NCI-H1694 (cell line): ENCODE results near the gene FGF18.

Source experiments
- DNase-seq: peaks from one replicate; lab custom pipeline; 2025; lab: John Stamatoyannopoulos, UW

FGF18 gene

DNA sequence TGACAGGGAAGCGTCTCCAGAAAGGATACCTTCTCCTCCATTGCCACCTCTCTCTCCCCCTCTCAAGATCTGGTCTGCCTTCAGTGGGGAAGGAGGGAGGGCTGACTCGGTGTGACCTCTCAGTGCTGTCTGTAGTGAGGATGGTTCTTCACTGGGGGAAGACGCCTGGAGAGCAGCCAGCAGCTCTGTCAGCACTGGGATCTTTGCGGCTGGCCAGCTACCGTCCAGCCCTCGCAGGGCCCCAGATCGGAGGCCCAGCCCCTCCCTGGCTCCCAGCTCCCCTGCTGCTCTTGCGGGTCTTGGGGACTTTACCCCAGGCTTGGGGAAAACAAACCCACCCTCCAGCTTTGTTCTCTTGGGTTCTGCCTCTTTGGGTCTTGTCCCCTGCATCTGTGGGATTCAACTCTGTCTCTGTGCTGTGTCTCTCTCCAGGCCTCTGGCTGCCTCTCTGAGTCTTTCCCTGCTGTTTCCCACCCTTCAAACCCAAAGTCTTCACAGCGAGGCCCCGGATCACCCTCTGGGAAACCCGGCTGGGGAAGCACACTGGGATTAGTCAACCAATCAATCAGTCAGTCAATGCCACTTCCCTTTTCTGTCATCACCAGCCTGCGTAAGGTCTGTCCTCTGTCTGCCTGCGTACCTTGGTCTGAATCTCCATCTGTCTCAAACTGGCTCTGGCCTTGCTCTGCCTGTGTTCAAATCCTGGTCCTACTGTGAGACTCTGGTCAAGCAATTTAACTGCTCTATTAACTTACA lies 23.0 kb downstream of the FGF18 start:
- no peak for DNase-seq

DNA sequence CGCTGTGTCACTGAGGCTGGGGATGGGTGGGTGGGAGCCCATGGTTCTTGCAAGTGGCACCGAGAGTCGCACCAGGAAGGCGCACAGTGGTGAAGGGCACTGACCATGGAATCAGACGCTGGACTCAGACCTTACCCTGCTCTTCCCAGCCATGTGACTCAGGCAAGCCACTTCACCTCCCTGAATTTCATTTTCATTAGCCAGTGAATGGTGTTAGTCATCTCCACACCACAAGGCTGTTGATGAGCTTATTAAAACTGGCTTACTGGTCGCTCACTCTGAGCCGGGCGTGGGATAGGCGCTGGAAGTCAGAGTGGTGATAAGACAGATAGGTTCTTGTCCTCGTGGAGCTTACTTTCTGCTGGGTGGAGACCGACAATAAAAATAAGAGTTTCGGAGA lies 25.1 kb downstream of the FGF18 start:
- DNase-seq, result no peak

DNA sequence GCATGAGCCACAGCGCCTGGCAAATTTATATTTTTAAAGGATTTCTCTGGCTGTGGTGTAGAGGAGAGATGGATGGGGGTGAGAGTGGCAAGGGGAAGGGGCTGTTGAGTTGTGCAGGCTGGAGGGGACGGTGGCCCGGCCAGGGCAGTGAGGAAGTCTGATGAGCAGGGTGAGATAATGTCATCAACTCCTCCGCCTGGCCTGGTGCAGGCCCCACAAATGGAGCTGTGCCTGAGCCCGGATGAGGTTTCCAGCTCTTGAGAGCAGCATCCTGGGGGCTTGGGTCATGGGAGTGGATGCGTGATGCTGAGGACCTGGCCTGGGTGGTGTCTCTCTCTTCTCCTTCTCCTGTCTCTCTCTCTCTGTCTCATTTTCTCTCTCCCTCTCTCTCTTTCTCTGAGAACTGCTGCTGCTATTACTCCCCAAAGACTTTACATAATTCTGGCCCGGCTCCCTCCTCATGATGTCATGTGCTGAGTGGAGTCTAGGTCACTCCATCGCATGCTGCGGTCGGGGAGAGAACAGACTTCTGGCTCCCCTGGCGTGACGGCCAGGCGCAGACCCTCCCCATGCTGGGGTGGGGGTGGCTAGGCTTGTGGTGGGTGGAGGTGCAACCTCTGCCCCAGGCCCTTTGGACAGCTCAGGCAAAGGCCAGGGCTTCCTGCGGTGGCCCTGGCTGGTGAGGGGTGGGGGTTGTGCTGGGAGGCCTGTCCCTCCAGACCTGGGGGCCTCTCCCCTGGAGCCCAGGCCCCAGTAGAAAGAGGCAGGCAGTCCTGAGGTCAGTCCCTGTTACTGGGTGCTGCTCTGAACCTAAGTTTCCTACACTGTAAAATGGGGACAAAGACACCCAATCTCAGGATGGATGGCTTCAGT lies 26.4 kb downstream of the FGF18 start:
- DNase-seq, result no peak

DNA sequence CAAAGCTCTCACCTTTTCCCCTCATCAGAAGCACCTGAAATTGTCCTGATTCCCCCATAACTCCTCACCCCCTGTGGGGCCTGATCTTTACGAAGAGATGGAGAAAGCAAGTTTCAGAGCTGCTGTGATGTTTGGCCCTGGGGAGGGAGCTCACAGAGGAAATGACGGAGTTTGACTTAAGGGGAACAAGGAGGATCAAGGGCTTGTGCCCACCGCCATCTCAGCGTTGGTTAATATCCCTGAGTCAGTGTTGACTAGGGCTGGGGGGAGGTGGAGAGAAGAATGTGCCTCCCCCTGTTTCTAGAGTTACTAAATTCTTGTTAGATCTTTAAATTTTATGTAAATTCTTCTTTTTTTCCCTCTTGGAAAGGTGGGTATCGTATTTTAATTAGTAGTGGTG lies 27.8 kb downstream of the FGF18 start:
- DNase-seq, result no peak

DNA sequence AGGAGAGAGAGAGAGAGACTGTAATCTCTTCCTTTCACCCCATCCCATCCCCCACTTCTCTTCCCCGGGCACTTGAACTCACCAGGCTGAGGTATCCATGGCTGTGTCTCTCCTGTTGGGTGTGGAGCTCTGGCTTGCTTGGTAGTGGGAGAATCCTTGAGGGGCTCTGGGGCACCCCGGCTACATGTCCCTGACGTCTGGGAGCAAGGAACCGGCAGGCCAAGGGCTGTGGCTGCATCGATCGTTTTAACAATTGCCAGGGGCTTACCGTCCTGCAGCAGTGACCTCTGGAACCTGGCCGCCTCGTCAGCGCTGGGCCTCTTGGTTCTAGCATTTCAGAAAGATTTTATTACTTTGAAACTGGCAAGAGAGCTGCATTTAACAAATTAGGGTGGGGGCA lies 30.0 kb downstream of the FGF18 start:
- DNase-seq, result no peak

DNA sequence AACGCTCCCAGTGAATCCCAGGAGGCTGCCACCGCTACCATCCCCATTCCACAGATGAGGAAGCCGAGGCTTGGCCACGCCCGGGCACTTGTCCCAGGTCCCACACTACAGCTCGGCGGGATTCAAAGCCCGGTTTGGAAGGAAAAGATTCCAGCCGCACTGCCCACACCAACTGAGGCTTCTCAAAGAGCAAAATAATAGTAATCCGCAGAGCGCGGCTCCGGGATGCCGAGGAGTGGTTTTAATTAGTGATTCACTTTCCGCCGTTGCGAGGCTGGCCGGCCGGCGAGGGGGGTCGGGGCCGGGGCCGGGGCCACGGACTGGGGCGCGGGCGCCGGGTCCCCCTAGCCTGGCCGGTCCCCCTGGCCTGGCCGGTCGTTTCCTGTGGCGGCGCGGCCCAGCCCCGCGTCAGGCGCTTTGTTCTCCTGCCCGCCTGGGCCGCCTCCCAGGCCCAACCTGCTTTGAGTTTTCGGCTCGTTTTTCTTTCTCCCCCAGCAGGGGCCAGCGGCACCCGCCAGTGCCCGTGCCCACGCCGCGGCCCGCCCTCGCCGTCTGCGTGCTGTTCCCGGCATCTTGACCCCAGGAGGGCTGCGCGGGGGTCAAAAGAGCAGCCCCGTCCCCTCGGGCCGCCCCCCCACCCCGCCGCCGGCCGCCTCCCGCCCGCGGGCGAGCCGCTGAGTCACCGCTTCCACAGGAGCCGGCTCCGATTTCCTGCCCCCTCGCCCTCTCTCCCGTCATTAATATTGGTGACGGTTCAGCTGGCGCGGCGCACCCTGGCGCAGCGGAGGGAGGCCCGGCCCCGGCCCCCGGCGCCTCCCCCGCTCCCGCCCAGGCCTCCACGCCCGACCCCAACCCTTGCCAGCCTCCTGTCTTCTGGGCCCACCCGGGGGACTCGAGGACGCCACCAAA lies 31.2 kb downstream of the FGF18 start:
- no peak for DNase-seq

DNA sequence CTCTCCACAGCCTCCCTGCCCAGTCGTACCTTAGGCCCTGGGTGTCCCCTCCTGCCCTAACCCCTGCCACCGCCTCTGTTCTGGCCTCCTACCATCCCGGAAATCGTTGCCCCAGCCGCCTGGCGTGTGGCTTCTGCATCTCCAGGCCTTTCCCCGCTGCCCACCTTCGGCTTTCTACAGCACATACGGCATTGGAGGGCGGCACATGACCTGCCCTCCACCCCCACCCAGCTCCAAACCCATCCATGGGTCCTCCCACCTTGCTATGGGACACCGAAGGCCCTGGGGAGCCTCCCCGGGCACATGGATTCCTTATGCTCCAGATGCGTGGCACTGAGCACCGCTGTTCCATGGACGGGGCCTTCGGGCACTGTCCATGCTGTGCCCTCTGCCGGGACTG lies 32.0 kb downstream of the FGF18 start:
- no peak for DNase-seq

DNA sequence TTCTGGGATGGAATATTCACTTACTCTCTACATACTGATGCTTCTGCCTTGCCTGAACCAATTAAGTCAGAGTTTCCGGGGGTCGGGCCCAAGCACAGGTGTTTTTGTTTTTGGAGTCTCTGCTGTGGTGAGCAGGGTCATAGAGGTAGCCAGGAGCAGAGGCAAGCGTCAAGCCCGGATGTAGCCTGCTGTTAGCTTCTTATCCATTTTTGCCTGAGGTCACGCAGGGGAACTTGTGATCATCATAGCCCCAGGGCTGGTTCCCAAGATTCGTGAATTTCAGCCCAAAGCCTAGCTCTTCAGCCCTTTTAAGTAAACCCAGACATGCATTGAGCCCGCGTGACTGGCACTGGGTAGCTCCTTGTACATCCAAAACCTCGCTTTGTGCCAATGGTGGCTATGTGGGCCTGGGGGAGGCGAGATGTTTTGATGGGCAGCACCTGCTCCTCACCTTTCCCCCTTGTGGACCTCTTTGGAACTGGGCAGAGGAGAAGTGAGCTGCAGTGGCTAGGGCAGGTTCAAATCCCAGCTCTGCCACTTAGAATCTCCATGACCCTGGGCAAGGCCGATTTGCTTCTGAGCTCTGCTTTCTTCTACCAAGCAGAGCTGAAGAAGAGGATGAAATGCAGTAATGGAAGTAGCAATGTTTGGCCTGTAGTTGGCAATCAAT lies 33.7 kb downstream of the FGF18 start:
- DNase-seq, result no peak

DNA sequence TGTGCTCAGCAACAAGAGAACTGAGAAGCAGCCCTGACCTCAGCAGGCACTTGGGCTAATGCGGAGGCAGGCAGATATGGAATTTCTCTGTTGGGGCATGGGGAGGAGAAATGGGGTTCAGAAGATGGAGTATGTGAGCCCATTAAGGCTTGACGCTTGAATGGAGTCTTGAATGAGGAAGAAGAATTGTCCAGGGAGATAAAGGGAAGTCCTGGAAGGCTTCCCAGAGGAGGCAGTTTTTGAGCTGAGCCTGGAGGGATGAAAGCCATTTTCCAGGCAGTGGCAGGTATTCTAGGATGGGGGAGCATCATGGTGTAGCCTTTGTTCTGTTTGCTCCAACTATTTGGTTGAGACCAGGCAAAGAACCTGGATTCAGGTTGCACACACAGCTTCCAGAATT lies 34.5 kb downstream of the FGF18 start:
- DNase-seq, result no peak

DNA sequence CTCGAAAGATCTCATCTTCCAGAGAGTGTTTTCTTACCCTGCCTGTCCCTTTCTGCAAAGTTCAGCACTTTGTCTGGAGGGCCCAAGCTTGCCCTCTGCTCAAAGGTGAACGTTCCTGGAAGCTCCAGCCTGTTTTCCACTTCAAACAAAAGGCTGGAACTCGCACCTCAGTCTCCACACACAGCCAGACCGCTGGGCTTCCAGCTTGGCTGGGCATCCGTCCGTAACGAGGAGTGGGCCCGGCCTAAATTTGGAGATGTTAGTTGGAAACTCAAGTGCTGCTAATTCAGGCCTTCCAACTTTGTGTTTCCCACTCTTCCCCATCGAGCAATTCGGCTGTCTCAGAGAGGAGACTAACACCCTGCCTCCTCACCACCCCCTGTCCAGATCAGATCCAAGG lies 35.1 kb downstream of the FGF18 start:
- no peak for DNase-seq

DNA sequence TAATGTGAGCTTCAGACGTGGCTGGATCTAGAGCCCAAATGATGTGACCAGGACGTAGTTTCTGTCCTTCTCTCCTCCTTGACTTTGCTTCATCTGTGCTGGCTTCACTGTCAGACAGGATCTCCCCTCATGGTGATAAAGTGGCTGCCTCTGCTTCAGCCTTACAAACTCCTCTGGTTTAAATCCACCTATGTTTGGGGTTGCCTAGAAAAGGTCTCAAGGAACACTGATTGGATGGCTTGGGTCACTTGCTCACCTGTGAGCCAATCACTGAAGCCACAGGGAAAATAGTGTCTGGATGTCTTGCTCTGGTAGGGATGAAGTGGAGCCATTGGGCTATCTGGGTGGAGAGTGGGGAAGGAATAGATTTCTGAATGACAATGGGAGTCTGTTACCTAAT lies 36.1 kb downstream of the FGF18 start:
- no peak for DNase-seq

DNA sequence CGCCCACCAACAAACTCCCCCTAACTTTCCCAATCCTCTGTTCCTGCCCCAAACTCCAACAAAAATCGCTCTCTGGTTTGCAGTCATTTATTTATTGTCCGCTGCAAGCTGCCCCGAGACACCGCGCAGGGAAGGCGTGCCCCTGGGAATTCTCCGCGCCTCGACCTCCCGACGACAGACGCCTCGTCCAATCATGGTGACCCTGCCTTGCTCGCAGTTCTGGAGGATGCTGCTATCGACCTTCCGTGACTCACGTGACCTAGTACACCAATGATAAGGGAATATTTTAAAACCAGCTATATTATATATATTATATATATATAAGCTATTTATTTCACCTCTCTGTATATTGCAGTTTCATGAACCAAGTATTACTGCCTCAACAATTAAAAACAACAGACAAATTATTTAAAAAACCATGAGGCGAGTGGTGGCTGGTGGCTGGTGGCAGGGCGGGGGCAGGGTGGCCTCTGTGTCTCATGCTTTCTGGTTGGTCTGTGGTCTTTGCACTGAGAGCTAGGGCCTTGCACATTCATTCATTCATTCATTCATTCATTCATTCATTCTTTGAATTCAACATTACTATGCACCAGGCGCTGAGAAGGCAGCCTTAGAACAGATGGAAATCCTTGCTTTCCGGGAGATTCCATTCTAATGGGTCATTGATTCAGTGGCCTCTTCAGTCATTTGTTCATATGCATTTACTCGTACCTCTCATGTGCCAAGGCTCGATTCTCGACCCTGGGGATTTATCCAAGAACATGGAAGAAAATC lies 37.9 kb downstream of the FGF18 start:
- no peak for DNase-seq

DNA sequence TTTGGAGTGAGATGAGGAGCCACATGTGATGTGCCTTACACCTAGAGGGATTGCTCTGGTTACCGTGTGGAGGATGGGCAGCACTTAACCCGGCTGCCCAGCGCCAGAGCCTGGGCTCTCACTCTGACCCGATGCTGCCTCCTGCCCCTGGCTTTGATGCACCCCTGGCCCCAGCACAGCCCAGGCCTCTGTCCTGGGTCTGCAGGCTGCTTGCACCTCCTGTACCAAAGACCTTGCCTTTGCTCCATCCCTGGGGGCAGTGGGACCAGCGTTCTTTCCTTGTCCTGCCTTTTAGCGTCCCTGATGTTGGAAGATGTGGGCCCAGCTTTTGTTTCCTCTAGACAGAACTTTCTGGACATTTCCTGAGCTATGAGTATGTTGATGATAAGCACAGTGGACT lies 40.4 kb downstream of the FGF18 start:
- DNase-seq, result no peak

DNA sequence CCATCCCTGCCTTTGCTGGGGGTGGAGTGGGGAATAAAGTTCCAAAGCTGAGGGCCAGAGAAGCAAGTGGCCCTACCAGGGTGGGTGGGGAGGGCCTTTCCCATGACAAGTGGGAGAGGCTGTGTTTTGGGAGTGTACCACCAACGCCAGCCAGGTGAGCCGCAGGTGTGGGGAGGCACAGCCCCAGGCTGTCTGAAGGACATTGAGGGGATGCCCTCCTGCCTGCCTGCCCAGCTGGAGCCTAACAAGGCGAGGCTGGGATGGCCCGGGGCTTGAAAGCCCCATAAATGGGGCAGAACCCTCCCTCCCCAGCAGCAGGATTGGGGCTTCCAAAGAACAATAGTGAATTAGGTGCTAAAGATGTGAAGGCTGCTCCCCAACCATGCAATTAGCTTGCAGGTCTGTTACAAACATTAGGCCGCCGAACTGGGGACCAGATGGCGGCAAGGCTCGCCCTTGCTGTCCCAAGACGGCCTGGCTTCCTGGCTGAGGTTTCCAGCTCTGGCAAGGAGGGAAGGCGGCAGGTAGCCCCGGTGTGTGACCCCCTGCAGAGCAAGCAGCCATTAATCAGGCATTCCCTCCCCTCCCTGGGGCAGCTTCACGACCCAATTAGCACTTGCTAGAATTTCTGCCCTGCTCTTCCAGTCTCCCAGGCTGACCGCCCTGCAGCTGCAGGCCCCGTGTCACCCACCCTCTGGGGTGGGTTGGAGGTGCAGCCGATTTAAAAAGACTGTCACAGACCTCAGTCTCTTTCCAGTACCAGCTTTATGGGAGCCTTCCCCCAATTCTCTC lies 42.9 kb downstream of the FGF18 start:
- no peak for DNase-seq

DNA sequence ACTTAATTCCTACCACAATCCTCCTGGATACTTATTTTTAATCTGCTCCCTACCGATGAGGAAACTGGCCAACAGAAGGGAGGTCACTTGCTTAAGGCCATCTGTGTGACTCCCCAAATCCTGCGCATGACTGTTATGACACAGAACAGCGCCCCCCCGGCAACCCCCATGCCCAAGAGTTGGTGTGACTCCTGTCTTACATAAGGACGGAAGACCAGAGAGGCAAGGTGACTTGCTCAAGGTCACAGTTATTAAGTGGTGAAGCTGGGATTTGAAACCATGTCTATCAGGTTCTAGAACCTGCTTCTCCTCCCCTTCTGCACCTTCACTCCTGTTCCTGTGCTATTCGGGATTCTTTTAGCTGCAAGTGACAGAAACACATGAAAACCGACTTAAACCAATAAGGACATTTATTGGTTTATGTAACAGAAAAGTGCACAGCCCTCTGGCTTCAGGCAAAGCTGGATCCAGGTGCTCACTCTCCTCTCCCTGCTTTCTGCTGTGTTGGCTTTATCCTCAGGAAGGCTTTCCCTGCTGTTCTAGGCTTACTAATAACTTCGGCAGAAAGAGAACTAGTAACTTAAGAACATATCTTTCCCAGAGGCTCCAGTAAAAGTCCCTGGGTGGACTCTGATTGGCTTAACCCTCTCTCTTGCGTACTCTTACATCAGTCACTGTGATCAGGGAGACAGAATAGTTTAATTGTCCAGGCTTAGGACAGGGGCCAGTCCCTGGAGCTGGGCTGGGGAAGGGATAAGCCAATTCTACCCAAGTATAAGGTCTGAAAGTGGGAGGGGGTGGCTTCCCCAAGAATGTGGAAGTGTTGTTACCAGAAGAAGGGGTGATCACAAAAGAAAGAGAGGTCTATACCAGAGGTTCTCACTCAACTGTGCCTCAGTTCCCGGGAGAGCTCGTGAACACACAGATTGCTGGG lies 43.7 kb downstream of the FGF18 start:
- DNase-seq, result no peak

DNA sequence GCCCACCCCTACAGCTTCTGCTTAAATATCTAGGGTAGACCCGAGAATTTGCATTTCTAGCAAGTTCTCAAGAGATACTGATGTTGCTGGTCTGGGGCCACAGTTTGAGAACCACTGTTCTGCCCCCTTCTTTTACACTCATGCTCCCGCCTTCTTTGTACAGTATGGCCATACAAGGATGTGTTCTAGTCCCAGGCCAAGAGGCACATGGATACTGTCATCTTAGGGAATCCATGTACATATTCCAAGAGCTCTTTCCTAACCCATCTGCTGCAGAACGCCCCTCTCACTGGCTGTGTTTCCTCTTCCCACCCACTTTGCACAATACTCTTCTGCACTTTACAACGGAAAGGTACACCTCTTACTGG lies 44.4 kb downstream of the FGF18 start:
- DNase-seq, result no peak

DNA sequence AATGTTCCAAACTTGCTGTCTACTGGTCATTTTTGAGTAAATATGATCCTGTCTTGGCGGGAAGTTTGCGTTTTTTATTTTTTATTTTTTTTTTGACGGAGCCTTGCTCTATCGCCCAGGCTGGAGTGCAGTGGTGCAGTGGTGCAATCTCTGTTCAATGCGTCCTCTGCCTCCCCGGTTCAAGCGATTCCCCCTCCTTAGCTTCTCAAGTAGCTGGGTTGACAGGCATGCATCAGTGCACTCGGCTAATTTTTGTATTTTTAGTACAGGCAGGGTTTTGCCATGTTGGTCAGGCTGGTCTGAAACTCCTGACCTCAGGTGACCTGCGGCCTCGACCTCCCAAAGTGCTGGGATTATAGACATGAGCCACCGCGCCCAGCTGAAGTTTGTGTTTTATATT lies 45.4 kb downstream of the FGF18 start:
- no peak for DNase-seq

DNA sequence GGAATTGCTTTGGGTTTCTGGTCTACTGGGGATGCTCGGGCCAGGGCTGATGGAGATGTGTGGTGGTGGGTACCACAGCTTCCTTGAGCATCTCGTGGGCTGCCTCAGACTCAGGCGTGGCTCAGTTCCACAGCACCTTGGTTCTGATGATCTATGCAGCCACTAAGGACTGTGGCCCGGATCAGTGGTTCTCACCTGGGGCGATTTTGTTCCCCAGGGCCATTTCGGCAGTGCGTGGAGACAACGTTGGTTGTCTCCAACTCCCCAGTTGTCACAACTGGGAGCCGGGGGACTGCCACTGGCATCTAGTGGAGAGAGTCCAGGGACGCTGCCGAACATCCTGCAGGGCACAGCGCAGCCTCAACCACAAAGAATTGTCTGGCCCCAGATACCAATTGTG lies 47.7 kb downstream of the FGF18 start:
- no peak for DNase-seq

DNA sequence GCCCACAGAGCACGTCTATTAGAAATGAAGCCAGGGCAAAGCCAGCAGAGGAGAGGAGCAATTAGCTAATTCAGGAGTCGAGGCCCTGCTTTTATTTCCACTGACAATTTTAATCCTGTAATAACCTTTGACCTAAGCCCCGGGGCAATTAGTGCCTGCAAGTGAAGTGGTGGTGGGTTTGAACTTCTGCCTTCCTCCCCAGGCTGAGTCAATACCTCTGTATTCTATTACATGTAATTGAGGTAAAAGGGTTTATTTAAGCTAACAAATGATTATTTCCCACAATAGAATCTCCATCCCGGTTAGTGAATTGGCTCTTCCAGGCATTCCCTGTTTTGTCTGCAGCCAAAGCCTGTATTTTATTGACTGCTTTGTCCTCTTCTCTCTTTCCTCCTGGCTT lies 49.9 kb downstream of the FGF18 start:
- DNase-seq, result no peak
